Endothelial cell of umbilical vein (primary cell): ENCODE data around the gene EDN2. TPM values are rescaled to one million over a fixed set of nuclear protein-coding genes. Genes with fewer than 3 reads are reported as not detected.

Source experiments
- Bru-seq: library from RNA; stranded (reverse); fragments of 400-500 nt; gene quantifications from one replicate; lab custom pipeline; 2021; lab: Mats Ljungman, UMichigan
- BruChase-seq, 2 experiments: library from RNA; stranded (reverse); fragments of 400-500 nt; gene quantifications; one replicate each; lab custom pipeline; 2021; lab: Mats Ljungman, UMichigan
- BruUV-seq: library from RNA; stranded (reverse); fragments of 400-500 nt; replicated peaks from 2 replicates; lab custom pipeline; 2021; lab: Mats Ljungman, UMichigan
- CTCF ChIA-PET: fragments of 300-600, 350-600 bp; sonication (Branson Sonifier 250); formaldehyde crosslinking; loops from one replicate; lab custom pipeline; 2021; ENCODE audit warnings: antibody characterized with exemption, inconsistent platforms; lab: Charles Lee
- POLR2A ChIA-PET: fragments of 300-600, 350-600 bp; sonication (Branson Sonifier 250); formaldehyde crosslinking; loops from one replicate; lab custom pipeline; 2021; ENCODE audit warnings: antibody characterized with exemption, inconsistent platforms; lab: Charles Lee
- DNase-seq: peaks from one replicate; pipeline ENCODE4 v3.0.0-alpha.2; 2011; ENCODE audit warnings: low read depth, low spot score
- FAIRE-seq: peaks from 2 replicates; lab custom pipeline; 2011; peaks lifted over from hg19 to GRCh38; lab: Jason Lieb, UNC
- H2AFZ ChIP-seq: 2 replicates; pipeline ENCODE4 v1.6.0; 2012; ENCODE audit warnings: low read depth, low read length, control low read depth, inconsistent platforms
- H3K27ac ChIP-seq: 2 replicates; pipeline ENCODE4 v1.5.1; 2011; ENCODE audit warnings: low read depth, mild to moderate bottlenecking, control low read depth, low read length, moderate library complexity; ENCODE audit not compliant: insufficient read depth
- H3K27me3 ChIP-seq, 2 experiments: 2 replicates each; pipeline versions ENCODE4 v1.6.0 to v1.6.1; 2011; ENCODE audit warnings: low read length in 2 of 2, mixed read lengths in 1 of 2; ENCODE audit not compliant: control insufficient read depth in 2 of 2, insufficient read depth in 2 of 2
- H3K36me3 ChIP-seq, 2 experiments: 2 replicates in 1 of 2; 3 replicates in 1 of 2; pipeline ENCODE4 v1.5.1; 2011; ENCODE audit warnings: low read length in 2 of 2, mild to moderate bottlenecking in 1 of 2, moderate library complexity in 1 of 2; ENCODE audit not compliant: control insufficient read depth in 2 of 2, insufficient read depth in 2 of 2; ENCODE audit errors: extremely low read depth in 1 of 2
- H3K4me1 ChIP-seq: 3 replicates; pipeline ENCODE4 v1.5.1; 2011; ENCODE audit warnings: mild to moderate bottlenecking, low read length; ENCODE audit not compliant: control insufficient read depth, insufficient read depth; ENCODE audit errors: extremely low read depth
- H3K4me2 ChIP-seq: 2 replicates; pipeline ENCODE4 v1.6.1; 2011; ENCODE audit warnings: low read length, control low read depth, mixed read lengths; ENCODE audit not compliant: insufficient read depth
- H3K4me3 ChIP-seq, 3 experiments: fragments of 200-600 bp in 1 of 3; sonication (generic), shearing (Covaris generic) in 1 of 3; replicated peaks in 1 of 3; 2 replicates each; pipeline ENCODE4 v1.5.1; 2011 to 2016; ENCODE audit warnings: control low read depth in 3 of 3, low read length in 3 of 3, mild to moderate bottlenecking in 2 of 3, inconsistent platforms in 1 of 3, low read depth in 1 of 3, moderate library complexity in 1 of 3; ENCODE audit not compliant: insufficient read depth in 1 of 3
- H3K79me2 ChIP-seq: 2 replicates; pipeline ENCODE4 v1.6.0; 2012; ENCODE audit warnings: low read length, inconsistent platforms; ENCODE audit not compliant: control insufficient read depth, insufficient read depth
- H3K9ac ChIP-seq: replicated peaks from 2 replicates; pipeline ENCODE3; 2011; ENCODE audit warnings: low read length, control low read depth; ENCODE audit not compliant: insufficient read depth; ENCODE audit errors: extremely low read depth
- H3K9me1 ChIP-seq: replicated peaks from 3 replicates; pipeline ENCODE4 v1.6.0; 2011; ENCODE audit warnings: mild to moderate bottlenecking, low read length; ENCODE audit not compliant: control insufficient read depth, insufficient read depth; ENCODE audit errors: extremely low read depth
- H3K9me3 ChIP-seq: replicated peaks from 2 replicates; pipeline ENCODE4 v1.5.1; 2012; ENCODE audit warnings: low read length, inconsistent platforms; ENCODE audit not compliant: control insufficient read depth, insufficient read depth
- H4K20me1 ChIP-seq: replicated peaks from 2 replicates; pipeline ENCODE3; 2011; ENCODE audit warnings: mild to moderate bottlenecking, low read length; ENCODE audit not compliant: control insufficient read depth, insufficient read depth; ENCODE audit errors: extremely low read depth
- CTCF ChIP-seq, 2 donors: IDR thresholded peaks; 1 replicate in 1 of 2; 2 replicates in 1 of 2; pipeline ENCODE4 v1.5.1; 2011; ENCODE audit warnings: low read length in 2 of 2, mild to moderate bottlenecking in 2 of 2, moderate library complexity in 2 of 2, control low read depth in 1 of 2, inconsistent platforms in 1 of 2, low read depth in 1 of 2; ENCODE audit not compliant: insufficient read depth in 1 of 2; ENCODE audit errors: extremely low read depth in 1 of 2
- EZH2 ChIP-seq: IDR thresholded peaks from 2 replicates; pipeline ENCODE4 v1.6.1; 2012; ENCODE audit warnings: borderline replicate concordance, low read depth, mild to moderate bottlenecking, moderate library complexity, low read length, inconsistent platforms; ENCODE audit not compliant: severe bottlenecking
- dilution Hi-C: fragments of 300-500 bp; cut with MboI; formaldehyde crosslinking; loops from one replicate; pipeline ENCODE4 v1.15.0; 2019; ENCODE audit warnings: low sequenced_read_pairs; ENCODE audit not compliant: extremely low pct_ligation_motif_present
- intact Hi-C: fragments of 100-400 bp; cut with micrococcal nuclease; formaldehyde crosslinking; loops from one replicate; pipeline ENCODE4 v1.10.0; 2022
- long read RNA-seq: library from polyadenylated mRNA; stranded (forward); transcript quantifications from one replicate; pipeline ENCODE4 v2.0.0, GENCODE V29; 2021
- polyA minus RNA-seq, 3 experiments: library from RNA; depleted of rRNA, polyadenylated mRNA; stranded (reverse); fragments of >200 nt; gene quantifications; 1 replicate in 1 of 3; 2 replicates in 2 of 3; pipeline ENCODE4 v1.2.3, GENCODE V29; 2011
- polyA plus RNA-seq, 4 experiments: library from polyadenylated mRNA; depleted of rRNA in 3 of 4; stranded (reverse) in 3 of 4; unstranded in 1 of 4; fragments of >200 nt; gene quantifications; 2 replicates each; pipeline versions ENCODE4 v1.2.1 to v1.2.3, GENCODE V29; 2011 to 2012; ENCODE audit warnings: missing spikeins in 1 of 4
- total RNA-seq: library from RNA; stranded (reverse); gene quantifications from 2 replicates; pipeline ENCODE4 v1.2.3, GENCODE V29; 2021

The EDN2 gene
- total RNA-seq (not detected in 2 replicates), polyA plus RNA-seq (not detected in 2 replicates), polyA minus RNA-seq (not detected in 2 replicates), Bru-seq, nascent RNA (not detected), BruChase-seq, experiment 1, labeled RNA remaining after a 6-hour chase (not detected), BruChase-seq, experiment 2, labeled RNA remaining after a 2-hour chase (not detected)
- 0.09 TPM in 1 of 2 replicates, not detected in the other for polyA plus RNA-seq (2011; cell fraction: cytosol; rRNA removed)
- polyA plus RNA-seq (2011; cell fraction: nucleus; rRNA removed): not detected in 2 replicates
- polyA plus RNA-seq (2012): not detected in 2 replicates
- polyA minus RNA-seq (2011; cell fraction: cytosol; rRNA and poly(A)+ RNA removed): 1.6 TPM
- not detected in 2 replicates for polyA minus RNA-seq (2011; cell fraction: nucleus; rRNA and poly(A)+ RNA removed)
- long read RNA-seq: 0 reads

- Histone ChIP-seq H3K9ac (no peak within 1 kb of the TSS), H3K4me1 (peaks cover 17% of the 10 kb centered on the region), H2AFZ (no peak within 1 kb of the TSS), H4K20me1 (no peaks in the 10 kb centered on the region), H3K9me3 (no peaks in the 10 kb centered on the region), H3K36me3 (no peaks in the 10 kb centered on the region), H3K4me2 (no peak within 1 kb of the TSS), H3K9me1 (no peaks in the 10 kb centered on the region), H3K79me2 (no peaks in the 10 kb centered on the region), H3K4me3 (no peak within 1 kb of the TSS), H3K27ac (no peak within 1 kb of the TSS), H3K27me3 (peaks cover 0 to 4% of the 10 kb centered on the region in 2 experiments)
- FAIRE-seq (no peak), DNase-seq (no peak)
- ChIA-PET POLR2A (no interaction called here), CTCF (interaction anchor here (0.5 to 2.4 kb wide), 8 partner anchors 8 to 66 kb away, joined by 3 to 13 read pairs (median 3); no protein-coding TSS in a partner anchor)
- no TSS peak for BruUV-seq
- dilution Hi-C loops: no loop called here
- intact Hi-C loops: loop anchor here (1.0 kb wide), 1 partner anchor 12 kb away; no protein-coding TSS in a partner anchor
- TF ChIP-seq CTCF (IDR thresholded peaks at IDR 0.05; ENCODE audit: extremely low read depth in 1 of 2, insufficient read depth in 1 of 2, low read depth in 1 of 2, low read length in 2 of 2): peak in 1 of 2 donors; percentile 6
- no peak for TF ChIP-seq EZH2
These were observed at the start of gene EDN2 for GRCh38 chr1:41484402-41485241. Gene EDN2 (minus strand): TSS chr1:41484683. CDS start chr1:41484601, 82 bp downstream.
